ENCODE data around the gene CDH8.

CDH8 gene

GRCh38 chr16:61726701-61727100 lies 309.5 kb downstream of the CDH8 start:
- no peaks in the 10 kb centered on the region for H3K27me3 ChIP-seq (replicated peaks; ENCODE audit: insufficient read depth, low read length)
- H4K20me1 ChIP-seq (ENCODE audit: insufficient read depth, low read length): no peaks in the 10 kb centered on the region
- H3K27ac ChIP-seq (ENCODE audit: low read length): no peak overlapping the region

GRCh38 chr16:61726125-61726524 lies 310.1 kb downstream of the CDH8 start:
- H3K27ac ChIP-seq (ENCODE audit: low read length): no peak overlapping the region
- H3K4me2 ChIP-seq (ENCODE audit: low read depth, low read length): no peak overlapping the region
- no peaks in the 10 kb centered on the region for H3K36me3 ChIP-seq (replicated peaks; ENCODE audit: insufficient read depth, low read length)
- H3K9me3 ChIP-seq (replicated peaks; ENCODE audit: insufficient read depth, low read length): no peaks in the 10 kb centered on the region
- no peak overlapping the region for H3K4me3 ChIP-seq (ENCODE audit: low read length)
- no peaks in the 10 kb centered on the region for H3K4me1 ChIP-seq (ENCODE audit: low read length)
- no peak overlapping the region for H2AFZ ChIP-seq (ENCODE audit: low read length)
- H3K79me2 ChIP-seq (ENCODE audit: low read length): no peaks in the 10 kb centered on the region
- H3K9me2 ChIP-seq (replicated peaks; ENCODE audit: insufficient read depth, low read length): no peaks in the 10 kb centered on the region
- H3K27me3 ChIP-seq (replicated peaks; ENCODE audit: insufficient read depth, low read length): no peaks in the 10 kb centered on the region
- no peak overlapping the region for H3K9ac ChIP-seq (ENCODE audit: low read length)
- TF ChIP-seq CTCF (IDR thresholded peaks at IDR 0.05; ENCODE audit: low read length): no peak
- no peak for TF ChIP-seq EZH2 (optimal IDR thresholded peaks at IDR 0.05; ENCODE audit: low read depth, low read length)
- TF ChIP-seq EZH2phosphoT487 (IDR thresholded peaks at IDR 0.05; ENCODE audit: low read length): no peak
- no peaks in the 10 kb centered on the region for H4K20me1 ChIP-seq (ENCODE audit: insufficient read depth, low read length)
- no peaks in the 10 kb centered on the region for H3F3A ChIP-seq (ENCODE audit: insufficient read depth, low read length)
- no peak for DNase-seq

More at GRCh38 chr16:61726701-61727100, 309.5 kb downstream of the CDH8 start:
- Histone ChIP-seq H3K79me2 (ENCODE audit: low read length) (no peaks in the 10 kb centered on the region), H3K36me3 (replicated peaks; ENCODE audit: insufficient read depth, low read length) (no peaks in the 10 kb centered on the region), H2AFZ (ENCODE audit: low read length) (no peak overlapping the region), H3K9ac (ENCODE audit: low read length) (no peak overlapping the region), H3K9me2 (replicated peaks; ENCODE audit: insufficient read depth, low read length) (no peaks in the 10 kb centered on the region), H3F3A (ENCODE audit: insufficient read depth, low read length) (no peaks in the 10 kb centered on the region), H3K4me1 (ENCODE audit: low read length) (no peaks in the 10 kb centered on the region), H3K4me2 (ENCODE audit: low read depth, low read length) (no peak overlapping the region), H3K4me3 (ENCODE audit: low read length) (no peak overlapping the region), H3K9me3 (replicated peaks; ENCODE audit: insufficient read depth, low read length) (no peaks in the 10 kb centered on the region)
- DNase-seq: no peak
- TF ChIP-seq EZH2 (optimal IDR thresholded peaks at IDR 0.05; ENCODE audit: low read depth, low read length) (no peak), EZH2phosphoT487 (IDR thresholded peaks at IDR 0.05; ENCODE audit: low read length) (no peak), CTCF (IDR thresholded peaks at IDR 0.05; ENCODE audit: low read length) (no peak)

GRCh38 chr16:61721544-61721943 lies 314.7 kb downstream of the CDH8 start:
- no peak for TF ChIP-seq EZH2 (optimal IDR thresholded peaks at IDR 0.05; ENCODE audit: low read depth, low read length)
- no peak for TF ChIP-seq CTCF (IDR thresholded peaks at IDR 0.05; ENCODE audit: low read length)
- no peak for TF ChIP-seq EZH2phosphoT487 (IDR thresholded peaks at IDR 0.05; ENCODE audit: low read length)
- H3K4me2 ChIP-seq (ENCODE audit: low read depth, low read length): no peak overlapping the region
- H3K9me2 ChIP-seq (replicated peaks; ENCODE audit: insufficient read depth, low read length): no peaks in the 10 kb centered on the region
- no peaks in the 10 kb centered on the region for H3K79me2 ChIP-seq (ENCODE audit: low read length)
- no peaks in the 10 kb centered on the region for H3K36me3 ChIP-seq (replicated peaks; ENCODE audit: insufficient read depth, low read length)
- no peaks in the 10 kb centered on the region for H3K4me1 ChIP-seq (ENCODE audit: low read length)
- H3K27ac ChIP-seq (ENCODE audit: low read length): no peak overlapping the region
- no peak overlapping the region for H3K4me3 ChIP-seq (ENCODE audit: low read length)
- H4K20me1 ChIP-seq (ENCODE audit: insufficient read depth, low read length): no peaks in the 10 kb centered on the region
- H3K9ac ChIP-seq (ENCODE audit: low read length): no peak overlapping the region
- H3K27me3 ChIP-seq (replicated peaks; ENCODE audit: insufficient read depth, low read length): no peaks in the 10 kb centered on the region
- H3F3A ChIP-seq (ENCODE audit: insufficient read depth, low read length): no peaks in the 10 kb centered on the region
- H2AFZ ChIP-seq (ENCODE audit: low read length): no peak overlapping the region
- H3K9me3 ChIP-seq (replicated peaks; ENCODE audit: insufficient read depth, low read length): no peaks in the 10 kb centered on the region
- no peak for DNase-seq
